ENCODE data around the gene CD99. TPM values are rescaled to one million over a fixed set of nuclear protein-coding genes. Genes with fewer than 3 reads are reported as not detected.

The CD99 gene
- polyA plus RNA-seq, 1 donor (not counting 4 experiments of a cell fraction or from before 2014, with no cell fraction given) = 74.4 TPM

DNA sequence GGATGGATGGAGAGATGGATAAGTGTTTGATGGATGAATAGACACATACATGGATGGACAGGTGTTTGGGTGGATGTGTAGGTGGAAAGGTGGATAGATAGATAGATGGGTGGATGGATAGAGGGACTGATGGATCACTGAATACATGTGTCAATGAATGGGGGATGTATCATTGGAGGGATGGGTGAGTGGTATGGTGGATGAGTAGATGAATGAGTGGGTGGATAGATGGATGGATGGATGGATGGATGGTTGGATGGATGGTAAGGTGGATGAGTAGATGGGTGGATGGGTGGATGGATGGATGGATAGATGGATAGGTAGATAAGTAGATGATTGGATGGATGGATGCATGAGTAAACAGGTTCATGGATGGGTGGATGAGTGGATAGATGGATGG lies 41.1 kb upstream of the CD99 start:
- Histone ChIP-seq H3K36me3 (ENCODE audit: control insufficient read depth in 2 of 2, extremely low read depth in 1 of 2, insufficient read depth in 2 of 2, low read length in 2 of 2) (peaks cover 0 to 9% of the 10 kb centered on the region in 2 experiments), H2AFZ (ENCODE audit: control insufficient read depth, low read length) (no peak overlapping the region), H3K9me3 (ENCODE audit: control insufficient read depth, low read depth, low read length) (no peaks in the 10 kb centered on the region), H3K79me2 (ENCODE audit: control insufficient read depth, insufficient read depth, low read length) (no peaks in the 10 kb centered on the region), H3K27ac (ENCODE audit: control insufficient read depth, insufficient read depth, low read length) (no peak overlapping the region), H3K4me1 (ENCODE audit: control insufficient read depth, extremely low read depth, insufficient read depth, low read length) (no peaks in the 10 kb centered on the region), H3K9ac (ENCODE audit: control insufficient read depth, extremely low read depth, insufficient read depth, low read length) (no peak overlapping the region), H3K4me2 (ENCODE audit: control insufficient read depth, extremely low read depth, insufficient read depth, low read depth, low read length) (no peak overlapping the region), H3K9me1 (ENCODE audit: control insufficient read depth, extremely low read depth, insufficient read depth, low read length) (no peaks in the 10 kb centered on the region), H4K20me1 (ENCODE audit: control insufficient read depth, extremely low read depth, insufficient read depth, low read length) (no peaks in the 10 kb centered on the region), H3K27me3 (ENCODE audit: control insufficient read depth, extremely low read depth, insufficient read depth, low read length) (no peaks in the 10 kb centered on the region), H3K4me3 (ENCODE audit: control insufficient read depth in 2 of 3, extremely low read depth in 1 of 3, insufficient read depth in 2 of 3, low read depth in 1 of 3, low read length in 3 of 3) (no peak overlapping the region)
- FAIRE-seq = no peak
- no peak for TF ChIP-seq EZH2 (IDR thresholded peaks at IDR 0.05; ENCODE audit: low read length)
- dilution Hi-C loops (cut with MboI; ENCODE audit: extremely low pct_ligation_motif_present, low sequenced_read_pairs) = no loop called here
- DNase-seq (ENCODE audit: low read depth, low spot score) = no peak

DNA sequence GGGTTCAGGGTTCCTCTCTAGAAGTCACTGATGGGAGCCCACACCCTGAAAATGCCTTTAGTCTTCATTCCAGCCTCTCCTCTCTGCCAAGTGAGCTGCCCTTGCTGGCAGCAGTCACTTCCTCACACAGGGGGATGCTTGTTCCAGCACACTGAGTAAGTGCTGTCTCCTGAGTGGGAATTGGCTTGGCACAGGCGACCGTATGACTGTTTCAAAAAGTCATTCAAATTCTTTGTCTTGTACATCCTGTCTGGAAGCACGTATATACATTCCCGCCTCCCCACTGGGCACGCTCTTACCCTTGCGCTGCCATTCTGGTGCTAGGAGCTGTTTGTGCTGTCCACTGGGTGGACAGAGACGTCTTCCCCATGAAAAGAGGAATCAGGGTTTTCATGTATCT lies 40.2 kb upstream of the CD99 start:
- Histone ChIP-seq H3K4me3 (ENCODE audit: control insufficient read depth in 2 of 3, extremely low read depth in 1 of 3, insufficient read depth in 2 of 3, low read depth in 1 of 3, low read length in 3 of 3) (no peak overlapping the region), H3K9ac (ENCODE audit: control insufficient read depth, extremely low read depth, insufficient read depth, low read length) (no peak overlapping the region)
- no peak for FAIRE-seq

More for the DNA sequence above, 40.2 kb upstream of the CD99 start:
- dilution Hi-C loops (cut with MboI; ENCODE audit: extremely low pct_ligation_motif_present, low sequenced_read_pairs) = no loop called here
- no peaks in the 10 kb centered on the region for H3K4me1 ChIP-seq (ENCODE audit: control insufficient read depth, extremely low read depth, insufficient read depth, low read length)
- no peaks in the 10 kb centered on the region for H3K27me3 ChIP-seq (ENCODE audit: control insufficient read depth, extremely low read depth, insufficient read depth, low read length)
- H3K36me3 ChIP-seq (ENCODE audit: control insufficient read depth in 2 of 2, extremely low read depth in 1 of 2, insufficient read depth in 2 of 2, low read length in 2 of 2) = peaks cover 0 to 7% of the 10 kb centered on the region in 2 experiments
- H3K9me3 ChIP-seq (ENCODE audit: control insufficient read depth, low read depth, low read length) = no peaks in the 10 kb centered on the region
- no peak overlapping the region for H3K27ac ChIP-seq (ENCODE audit: control insufficient read depth, insufficient read depth, low read length)
- DNase-seq (ENCODE audit: low read depth, low spot score) = no peak
- no peaks in the 10 kb centered on the region for H3K79me2 ChIP-seq (ENCODE audit: control insufficient read depth, insufficient read depth, low read length)
- no peaks in the 10 kb centered on the region for H4K20me1 ChIP-seq (ENCODE audit: control insufficient read depth, extremely low read depth, insufficient read depth, low read length)
- H3K4me2 ChIP-seq (ENCODE audit: control insufficient read depth, extremely low read depth, insufficient read depth, low read depth, low read length) = no peak overlapping the region
- H3K9me1 ChIP-seq (ENCODE audit: control insufficient read depth, extremely low read depth, insufficient read depth, low read length) = no peaks in the 10 kb centered on the region
- no peak overlapping the region for H2AFZ ChIP-seq (ENCODE audit: control insufficient read depth, low read length)
- TF ChIP-seq CTCF (optimal IDR thresholded peaks at IDR 0.05 in 1 of 3, IDR thresholded peaks at IDR 0.05 in 1 of 3, conservative IDR thresholded peaks at IDR 0.05 in 1 of 3; ENCODE audit: extremely low read depth in 1 of 3, insufficient read depth in 2 of 3, low read length in 3 of 3) (no peak), EZH2 (IDR thresholded peaks at IDR 0.05; ENCODE audit: low read length) (no peak)
